ENCODE measurements around the gene LSAMP. TPM values are rescaled to one million over a fixed set of nuclear protein-coding genes. Genes with fewer than 3 reads are reported as not detected.
"Not testable (repeated sequence)": the region's sequence is repeated elsewhere in the genome, so short reads cannot be mapped to it uniquely, and the experiment has no call there.

LSAMP gene
- total and polyA plus RNA-seq, 2 of the 4 experiments (the other 2 are of a cell fraction) = 7.9 to 8.0 TPM

- H3K27me3 ChIP-seq (ENCODE audit: control insufficient read depth, insufficient read depth, low read length); H2AK9ac ChIP-seq (replicated peaks; ENCODE audit: low read depth, low read length, poor library complexity); dilution Hi-C loops (cut with HindIII; ENCODE audit: low sequenced_read_pairs, unreplicated experiment); in situ Hi-C loops (cut with MboI; ENCODE audit: low sequenced_read_pairs); DNase-seq; POLR2A ChIA-PET (ENCODE audit: unreplicated experiment); H2AFZ ChIP-seq (replicated peaks; ENCODE audit: low read length, poor library complexity); H3K79me1 ChIP-seq (ENCODE audit: low read depth in 1 of 2, low read length in 2 of 2); H3K56ac ChIP-seq (ENCODE audit: extremely low read depth, insufficient read depth, low read length); ATAC-seq (ENCODE audit: low read depth); H3K4me3 ChIP-seq (ENCODE audit: insufficient read depth, low read depth, low read length); BruUV-seq (replicated peaks); CTCF ChIA-PET; H3K9me1 ChIP-seq (ENCODE audit: insufficient read depth, low read length); H4K20me1 ChIP-seq (ENCODE audit: insufficient read depth, low read length); H3K4me2 ChIP-seq (ENCODE audit: low read depth, low read length); H3K36me3 ChIP-seq (ENCODE audit: control insufficient read depth, insufficient read depth, low read length); intact Hi-C loops (cut with micrococcal nuclease); H3K9ac ChIP-seq (ENCODE audit: low read depth, low read length); H2BK15ac ChIP-seq (ENCODE audit: low read depth, low read length); H3K23ac ChIP-seq (ENCODE audit: low read depth, low read length); H3K14ac ChIP-seq (replicated peaks; ENCODE audit: low read depth, low read length); H3K9me3 ChIP-seq (ENCODE audit: control insufficient read depth, insufficient read depth, low read length): not testable (repeated sequence)
- Histone ChIP-seq H4K91ac (ENCODE audit: insufficient read depth, low read depth, low read length) (peak overlapping the region; percentile 68), H3K27ac (ENCODE audit: insufficient read depth, low read length) (peak overlapping the region; percentile 39; the same call in 1 of the 2 replicates), H4K5ac (ENCODE audit: low read depth, low read length) (peak overlapping the region; percentile 60; the same call in 1 of the 2 replicates), H3K4me1 (ENCODE audit: control insufficient read depth, insufficient read depth, low read length) (peaks cover 15% of the 10 kb centered on the region), H2AK5ac (ENCODE audit: low read depth, low read length) (peak overlapping the region; percentile 50), H2BK120ac (ENCODE audit: low read depth, low read length) (peak overlapping the region; percentile 77), H3K4ac (ENCODE audit: low read depth, low read length) (peak overlapping the region; percentile 75), H3K18ac (ENCODE audit: low read depth, low read length) (peak overlapping the region; percentile 93; the same call in 1 of the 2 replicates), H2BK20ac (ENCODE audit: low read depth, low read length) (peak overlapping the region; percentile 45), H2BK5ac (ENCODE audit: low read depth, low read length, poor library complexity, severe bottlenecking) (peak overlapping the region; percentile 94), H4K8ac (ENCODE audit: low read depth in 2 of 2, low read length in 2 of 2) (0 out of 4 replicates have a peak overlapping the region, but pooled peaks have one; percentile 20 to 32)
- 93% methylated on average over 21 of the region's 55 CpGs; no CpG with 5 or more reads in 1 of the 2 experiments for WGBS, 2 experiments (ENCODE audit: extremely low coverage in 2 of 2, insufficient read length in 1 of 2)
These were observed 653.8 kb downstream of the LSAMP start for GRCh38 chr3:115791271-115792153.
